Testis (tissue), 2 donors: Measurements from ENCODE around the gene C6orf89.

Experiments used
- CTCF ChIP-seq, 3 experiments: fragments of 450-650 bp in 2 of 3; fragments of 200-600 bp in 1 of 3; sonication (generic) in 1 of 3; IDR thresholded peaks; one replicate each; pipeline ENCODE4 v1.5.1; 2016 to 2019; ENCODE audit warnings: antibody characterized with exemption in 3 of 3, mild to moderate bottlenecking in 2 of 3, moderate library complexity in 1 of 3
- POLR2A ChIP-seq: fragments of 450-650 bp; IDR thresholded peaks from one replicate; pipeline ENCODE4 v1.6.1; 2017; ENCODE audit warnings: antibody characterized with exemption, mild to moderate bottlenecking, moderate library complexity

- no peak for TF ChIP-seq POLR2A
- no peak for TF ChIP-seq CTCF (IDR thresholded peaks at IDR 0.05)
These were observed 26.8 kb downstream of the C6orf89 start for GRCh38 chr6:36912586-36912985.
